GM18951 (cell line): Measurements from ENCODE around the gene CDADC1.
"Not testable (repeated sequence)": the region's sequence is repeated elsewhere in the genome, so short reads cannot be mapped to it uniquely, and the experiment has no call there.

Experiments
- POLR2A ChIP-seq: IDR thresholded peaks from 4 replicates; pipeline ENCODE4 v1.6.1; 2011; ENCODE audit warnings: mild to moderate bottlenecking; ENCODE audit not compliant: insufficient read length, insufficient read depth; ENCODE audit errors: extremely low read depth
- in situ Hi-C: fragments of 300-500 bp; cut with MboI; formaldehyde crosslinking; loops from one replicate; pipeline ENCODE4 v1.12.0; 2022; ENCODE audit warnings: low sequenced_read_pairs, mixed read lengths, inconsistent platforms; ENCODE audit not compliant: unreplicated experiment

Gene CDADC1

DNA sequence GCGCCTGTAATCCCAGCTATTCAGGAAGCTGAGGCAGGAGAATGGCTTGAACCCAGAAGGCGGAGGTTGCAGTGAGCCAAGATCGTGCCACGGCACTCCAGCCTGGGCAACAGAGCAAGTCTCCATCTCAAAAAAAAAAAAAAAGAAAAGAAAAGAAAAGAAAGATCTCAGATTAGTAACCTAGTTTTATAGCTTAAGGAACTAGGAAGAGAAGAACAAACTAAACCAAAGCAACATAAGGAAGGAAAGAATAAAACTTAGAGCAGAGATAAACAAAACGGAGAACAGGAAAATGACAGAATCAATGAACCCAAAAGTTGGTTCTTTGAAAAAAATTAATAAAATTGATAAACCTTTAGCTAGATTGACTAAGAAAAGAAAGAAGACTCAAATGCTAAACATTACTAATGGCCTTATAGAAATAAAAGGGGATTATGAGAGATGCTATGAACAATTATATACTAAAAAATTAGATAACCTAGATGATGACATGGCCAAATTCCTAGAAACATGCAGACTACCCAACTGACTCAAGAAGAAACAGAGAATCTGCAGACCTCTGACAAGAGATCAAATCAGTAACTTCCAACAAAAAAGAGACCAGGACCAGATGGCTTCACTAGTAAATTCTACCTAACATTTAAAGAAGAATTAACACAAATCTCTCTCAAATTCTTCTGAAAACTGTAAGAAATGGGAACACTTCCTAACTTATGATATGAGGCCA lies 68.2 kb downstream of the CDADC1 start:
- no peak for TF ChIP-seq POLR2A
- in situ Hi-C loops = no loop called here

- TF ChIP-seq POLR2A = no peak
- in situ Hi-C loops = no loop called here
Measured at GRCh38 chr13:49319551-49319950, 71.8 kb downstream of the CDADC1 start.

DNA sequence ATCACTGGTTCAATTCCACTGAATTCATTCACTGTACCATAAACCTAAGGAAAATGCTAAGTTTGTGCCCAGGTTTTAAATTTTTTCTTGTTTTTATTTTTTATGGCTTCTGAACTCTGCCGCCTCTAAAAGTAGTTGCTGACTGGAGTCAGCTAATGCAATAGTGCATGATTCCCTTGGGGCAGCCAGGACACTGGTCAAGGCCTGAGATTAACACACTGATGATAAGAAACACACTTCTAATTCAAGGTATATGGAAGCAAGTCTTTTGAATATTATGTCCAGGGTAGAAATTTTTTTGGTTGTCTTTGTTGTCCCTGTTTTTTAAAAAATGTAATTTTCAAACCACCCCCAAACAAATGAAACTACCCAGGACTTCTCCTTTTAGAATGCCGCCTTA lies 72.2 kb downstream of the CDADC1 start:
- TF ChIP-seq POLR2A = no peak
- in situ Hi-C loops = no loop called here

DNA sequence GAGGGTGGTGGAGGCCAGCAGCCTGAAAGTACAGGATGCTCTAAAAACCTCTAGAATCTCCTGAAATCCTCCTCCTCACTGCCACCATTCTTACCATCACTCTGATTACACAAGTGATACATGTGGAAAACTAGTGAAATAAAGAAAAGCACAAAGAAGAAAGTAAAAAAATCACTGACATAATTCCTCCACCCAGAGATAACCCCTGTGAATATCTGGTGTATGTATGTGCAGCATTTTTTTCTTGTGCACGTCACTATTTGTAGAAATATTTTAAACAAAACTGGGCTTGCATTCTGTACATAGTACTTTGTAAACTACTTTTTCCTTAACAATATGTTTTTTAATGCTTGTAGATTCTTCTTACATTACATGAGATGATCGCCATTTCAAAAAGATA lies 73.2 kb downstream of the CDADC1 start:
- in situ Hi-C loops = no loop called here
- no peak for TF ChIP-seq POLR2A

DNA sequence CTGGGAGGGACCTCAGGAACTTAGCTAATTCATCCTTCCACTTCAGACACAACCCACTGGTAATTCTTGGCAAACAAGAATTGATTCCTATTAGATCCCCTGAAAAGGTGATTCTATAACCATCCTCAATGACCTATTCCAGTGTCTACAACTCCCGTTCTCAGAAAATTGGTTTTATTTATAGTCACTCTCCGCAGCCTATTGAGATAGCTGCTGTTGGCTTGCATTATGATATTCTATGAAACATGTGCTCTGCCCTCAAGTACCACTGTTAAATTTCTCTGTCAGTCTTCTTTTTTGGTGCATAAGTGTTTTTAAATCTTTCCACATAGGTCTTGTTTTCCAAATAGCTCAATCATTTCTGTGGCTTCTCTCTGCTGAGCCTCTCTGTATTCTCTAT lies 75.0 kb downstream of the CDADC1 start:
- TF ChIP-seq POLR2A = no peak
- in situ Hi-C loops = no loop called here

DNA sequence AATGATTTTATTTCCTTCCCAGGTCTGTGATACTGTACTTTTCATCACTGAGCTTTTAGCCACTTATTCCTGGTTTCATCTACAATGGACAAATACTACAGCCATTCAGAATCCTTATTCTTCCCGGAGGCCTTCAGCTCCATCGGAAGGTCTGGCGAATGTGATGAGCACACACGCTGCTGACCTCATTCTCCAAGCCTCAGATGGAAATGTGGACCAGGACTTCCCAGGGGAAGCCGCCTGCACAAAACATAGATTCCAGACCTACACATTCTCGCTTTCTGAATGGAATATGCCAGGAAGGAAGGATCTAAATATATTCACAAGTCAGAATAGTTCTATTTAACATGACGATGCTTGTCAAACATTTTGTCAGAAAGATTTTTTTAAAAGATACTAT lies 75.6 kb downstream of the CDADC1 start:
- no peak for TF ChIP-seq POLR2A
- in situ Hi-C loops = no loop called here

DNA sequence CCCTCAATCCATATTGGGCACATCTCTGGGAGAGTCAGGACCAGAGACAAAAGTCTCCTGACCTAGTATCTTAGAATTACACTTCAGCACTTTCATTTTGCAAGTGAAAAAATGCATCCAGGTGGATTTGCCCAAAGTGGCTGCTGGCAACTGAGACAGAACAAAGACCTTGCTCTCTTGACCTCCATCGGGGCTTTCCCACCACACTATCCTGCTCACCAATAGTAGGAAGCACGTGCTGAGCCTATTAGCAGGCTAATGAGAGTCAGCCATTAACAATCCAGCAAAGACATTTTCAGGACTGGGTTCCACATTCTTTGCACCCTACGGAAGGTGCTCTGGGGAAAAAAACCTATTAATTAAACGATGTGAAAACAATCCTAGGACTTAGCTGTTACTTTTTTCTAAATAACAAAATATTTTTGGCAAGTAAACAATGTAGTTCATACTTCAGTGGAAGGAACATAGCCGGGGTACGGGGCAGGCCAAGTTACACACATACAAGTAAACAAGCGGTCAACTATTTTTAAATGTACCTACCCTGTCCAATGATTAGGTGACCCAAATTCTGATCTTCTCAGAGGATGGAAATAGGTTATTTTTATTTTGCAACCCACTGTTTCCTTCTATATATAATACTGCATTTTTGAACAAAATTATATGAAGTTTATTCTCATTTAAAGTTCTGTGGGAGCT lies 78.6 kb downstream of the CDADC1 start:
- TF ChIP-seq POLR2A = no peak
- in situ Hi-C loops = no loop called here

GRCh38 chr13:49327145-49327544 lies 79.4 kb downstream of the CDADC1 start:
- in situ Hi-C loops = not testable (repeated sequence)

DNA sequence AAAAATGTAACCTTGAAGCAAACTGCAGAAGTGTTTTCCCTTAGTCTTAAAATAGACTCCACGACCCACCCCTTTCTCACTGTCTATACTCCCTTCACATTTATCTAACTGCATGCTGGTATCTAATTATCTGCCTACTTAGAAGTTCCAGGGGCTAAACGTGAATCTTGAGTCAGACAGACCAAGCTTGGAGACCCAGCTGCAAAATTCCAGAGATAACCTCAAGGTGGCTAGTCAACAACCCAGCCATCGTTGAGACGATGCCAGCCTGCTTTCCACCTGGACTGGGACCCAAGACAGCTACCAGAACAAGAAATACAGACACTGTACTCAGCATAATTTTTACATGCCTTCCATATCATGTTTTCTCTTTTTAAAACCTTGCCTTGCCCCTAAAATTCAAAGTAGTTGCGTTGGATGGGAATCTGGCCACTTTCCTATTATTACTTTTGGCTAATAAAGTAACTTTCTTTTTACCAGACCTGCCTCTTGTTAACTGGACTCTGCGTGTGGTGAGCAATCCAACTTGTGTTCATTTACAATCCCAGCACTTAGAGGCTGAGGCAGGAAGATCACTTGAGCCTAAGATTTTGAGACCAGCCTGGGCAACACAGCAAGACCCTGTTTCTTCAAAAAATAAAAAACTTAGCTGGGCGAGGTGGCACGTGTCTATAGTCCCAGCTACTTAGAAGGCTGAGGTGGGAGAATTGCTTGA lies 82.3 kb downstream of the CDADC1 start:
- in situ Hi-C loops = no loop called here
- no peak for TF ChIP-seq POLR2A

DNA sequence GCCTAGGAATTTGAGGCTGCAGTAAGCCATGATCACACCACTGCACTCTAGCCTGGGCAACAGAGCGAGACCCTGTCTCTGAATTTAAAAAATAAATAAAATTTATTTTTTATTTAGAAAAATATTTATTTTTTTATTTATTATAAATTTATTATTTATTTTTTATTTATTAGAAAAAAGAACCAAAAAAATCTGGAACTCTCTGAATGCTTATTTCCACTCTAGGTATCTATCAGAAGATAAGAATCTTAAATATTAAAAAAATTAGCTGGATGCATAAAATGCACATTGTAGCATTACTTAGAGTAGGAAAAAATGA lies 82.8 kb downstream of the CDADC1 start:
- no peak for TF ChIP-seq POLR2A
- in situ Hi-C loops = no loop called here

GRCh38 chr13:49336655-49337054 lies 88.9 kb downstream of the CDADC1 start:
- in situ Hi-C loops = no loop called here
- TF ChIP-seq POLR2A = no peak

- TF ChIP-seq POLR2A = no peak
- in situ Hi-C loops = no loop called here
Measured at GRCh38 chr13:49340161-49340560, 92.4 kb downstream of the CDADC1 start.

DNA sequence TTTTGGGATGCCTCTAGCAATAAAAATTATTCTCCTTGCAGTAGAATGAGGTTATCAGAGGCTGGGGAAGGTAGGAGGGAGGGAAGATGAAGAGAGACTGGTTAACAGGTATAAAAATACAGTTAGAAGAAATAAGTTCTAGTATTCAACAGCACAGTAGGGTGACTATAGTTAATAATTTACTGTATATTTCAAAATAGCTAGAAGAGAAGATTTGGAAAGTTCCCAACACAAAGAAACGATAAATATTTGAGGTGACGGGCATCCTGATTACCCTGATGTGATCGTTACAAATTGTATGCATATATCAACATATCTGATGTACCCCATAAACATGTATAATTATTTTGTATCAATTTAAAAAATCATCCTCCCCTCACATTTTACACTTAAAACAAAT lies 93.8 kb downstream of the CDADC1 start:
- in situ Hi-C loops = no loop called here
- TF ChIP-seq POLR2A = no peak

DNA sequence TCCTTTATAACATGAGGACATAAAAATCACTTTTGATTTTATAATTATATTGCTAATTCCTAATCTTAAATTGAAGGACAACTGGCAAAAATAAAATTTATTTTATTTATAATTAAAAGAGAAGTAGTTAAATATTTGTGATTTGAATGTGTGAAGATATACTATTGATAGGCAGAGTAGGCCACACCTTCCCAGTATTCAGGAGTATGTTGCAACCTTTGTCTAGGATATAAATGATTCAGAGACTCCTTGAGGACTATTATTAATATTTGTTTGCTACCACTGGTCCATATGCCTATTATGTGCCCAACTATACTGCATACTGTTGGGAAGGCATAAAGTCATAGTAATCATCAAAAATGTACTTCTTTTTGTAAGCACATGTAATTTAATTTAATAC lies 94.2 kb downstream of the CDADC1 start:
- no peak for TF ChIP-seq POLR2A
- in situ Hi-C loops = no loop called here
